B cell (primary cell): ENCODE results near the gene FILIP1.

Experiments used
- EZH2 ChIP-seq: IDR thresholded peaks from 2 replicates; pipeline ENCODE4 v1.6.1; 2012; ENCODE audit warnings: borderline replicate concordance, low read depth, mild to moderate bottlenecking, moderate library complexity, low read length; ENCODE audit not compliant: insufficient read depth, poor library complexity, severe bottlenecking
- TF ChIP-seq, protein P1 (sequence below): fragments of 200-600 bp; IDR thresholded peaks from one replicate; pipeline ENCODE4 v1.8.0; 2022; ENCODE audit warnings: antibody characterized with exemption, mild to moderate bottlenecking

DNA sequence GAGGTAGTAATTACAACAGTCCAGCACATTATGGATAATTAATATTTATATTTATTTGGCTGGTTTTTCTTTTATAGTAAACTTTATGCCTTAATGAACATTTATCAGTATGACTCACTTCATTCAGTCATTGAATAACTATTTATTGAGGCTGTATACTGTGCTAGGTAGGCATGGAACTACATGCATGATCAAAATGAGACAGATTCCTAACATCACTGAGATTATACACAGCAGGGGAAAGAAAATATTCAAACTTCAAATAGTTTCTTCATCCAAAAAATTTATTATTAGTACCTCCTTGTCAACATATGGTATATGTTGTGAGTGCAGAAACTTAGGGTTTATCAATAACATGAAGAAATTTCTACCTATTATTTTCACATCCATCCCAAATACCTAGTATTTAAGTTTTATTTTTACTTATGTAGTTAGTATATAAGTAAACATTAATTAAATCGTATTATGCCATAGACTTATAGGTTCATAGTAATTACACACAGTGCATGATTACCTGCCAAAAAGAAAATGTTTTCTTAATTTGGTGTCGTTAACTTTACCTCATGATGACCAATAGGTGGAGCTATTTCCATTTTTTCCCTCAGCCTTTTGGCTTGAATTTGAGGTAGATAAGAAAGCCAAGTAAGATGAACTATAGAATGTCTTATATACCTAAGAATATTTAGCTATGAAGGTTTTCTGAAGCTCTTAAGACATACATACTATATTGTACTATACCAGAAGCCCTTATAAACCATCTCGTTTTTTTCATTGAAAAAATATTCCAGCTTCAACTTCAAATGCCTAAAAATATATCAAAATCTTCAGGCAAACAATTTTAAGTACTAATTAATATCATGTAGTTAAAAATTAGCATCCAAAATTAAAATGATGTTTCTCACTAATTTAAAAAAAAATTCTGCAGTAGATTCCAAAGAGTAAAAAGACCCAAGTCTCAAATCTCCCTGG is 196.5 kb downstream of the FILIP1 start:
- TF ChIP-seq, protein P1, sequence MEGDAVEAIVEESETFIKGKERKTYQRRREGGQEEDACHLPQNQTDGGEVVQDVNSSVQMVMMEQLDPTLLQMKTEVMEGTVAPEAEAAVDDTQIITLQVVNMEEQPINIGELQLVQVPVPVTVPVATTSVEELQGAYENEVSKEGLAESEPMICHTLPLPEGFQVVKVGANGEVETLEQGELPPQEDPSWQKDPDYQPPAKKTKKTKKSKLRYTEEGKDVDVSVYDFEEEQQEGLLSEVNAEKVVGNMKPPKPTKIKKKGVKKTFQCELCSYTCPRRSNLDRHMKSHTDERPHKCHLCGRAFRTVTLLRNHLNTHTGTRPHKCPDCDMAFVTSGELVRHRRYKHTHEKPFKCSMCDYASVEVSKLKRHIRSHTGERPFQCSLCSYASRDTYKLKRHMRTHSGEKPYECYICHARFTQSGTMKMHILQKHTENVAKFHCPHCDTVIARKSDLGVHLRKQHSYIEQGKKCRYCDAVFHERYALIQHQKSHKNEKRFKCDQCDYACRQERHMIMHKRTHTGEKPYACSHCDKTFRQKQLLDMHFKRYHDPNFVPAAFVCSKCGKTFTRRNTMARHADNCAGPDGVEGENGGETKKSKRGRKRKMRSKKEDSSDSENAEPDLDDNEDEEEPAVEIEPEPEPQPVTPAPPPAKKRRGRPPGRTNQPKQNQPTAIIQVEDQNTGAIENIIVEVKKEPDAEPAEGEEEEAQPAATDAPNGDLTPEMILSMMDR, result peak; percentile 90
- TF ChIP-seq EZH2, result no peak
